Adrenal gland (tissue), 12 donors: ENCODE results near the gene SLC39A2. TPM values are rescaled to one million over a fixed set of nuclear protein-coding genes. Genes with fewer than 3 reads are reported as not detected.

Experiments used
- DNase-seq, 7 donors: peaks; one replicate each; pipeline ENCODE4 v3.0.0-alpha.2; 2019 to 2020
- H3K27ac ChIP-seq, 5 donors: fragments of 200-600 bp; sonication (generic) in 4 of 5; 1 replicate in 3 of 5; 2 replicates in 2 of 5; pipeline versions ENCODE4 v1.5.1 to v1.8.0; 2016 to 2020; ENCODE audit warnings: mild to moderate bottlenecking in 1 of 5
- H3K27me3 ChIP-seq: fragments of 200-600 bp; 2 replicates; pipeline ENCODE4 v1.8.0; 2021
- H3K36me3 ChIP-seq, 2 donors: fragments of 200-600 bp; replicated peaks in 1 of 2; 1 replicate in 1 of 2; 2 replicates in 1 of 2; pipeline versions ENCODE4 v1.5.1 to v1.8.0; 2018 to 2022
- H3K4me1 ChIP-seq, 2 donors: fragments of 200-600 bp; replicated peaks in 1 of 2; 1 replicate in 1 of 2; 2 replicates in 1 of 2; pipeline versions ENCODE4 v1.5.1 to v1.8.0; 2018 to 2021
- H3K4me3 ChIP-seq, 4 donors: fragments of 200-600 bp; sonication (generic) in 3 of 4; one replicate each; pipeline ENCODE4 v1.5.1; 2016 to 2018
- H3K9me3 ChIP-seq, 3 donors: fragments of 200-600 bp; sonication (generic) in 1 of 3; replicated peaks in 1 of 3; 1 replicate in 2 of 3; 2 replicates in 1 of 3; pipeline versions ENCODE4 v1.5.1 to v1.8.0; 2016 to 2021
- POLR2A ChIP-seq, 2 donors: fragments of 450-650 bp; IDR thresholded peaks; one replicate each; pipeline ENCODE4 v1.6.1; 2017; ENCODE audit warnings: antibody characterized with exemption in 2 of 2, mild to moderate bottlenecking in 2 of 2, moderate library complexity in 1 of 2
- WGBS, 4 donors: extraction: QIAGEN DNeasy Blood & Tissue Kit in 2 of 4; methylation state at CpG; one replicate each; pipeline versions ENCODE4 v1.1.5 to v1.1.7; 2013 to 2017; 5-methylcytosine and 5-hydroxymethylcytosine counted together
- intact Hi-C, 2 donors: fragments of 100-400 bp; cut with DNase I; formaldehyde crosslinking; loops; one replicate each; pipeline versions ENCODE4 v1.14.1 to v1.15.0; 2022 to 2023
- polyA plus RNA-seq, 3 donors: library from polyadenylated mRNA; stranded (reverse); fragments of 200-250 nt in 2 of 3; fragments of 350-450 nt in 1 of 3; fragmentation: Illumina TruSeq in 1 of 3; extraction: RNeasy Lipid Tissue Mini Kit (QIAGEN cat#74804) in 1 of 3; gene quantifications; one replicate each; pipeline ENCODE4 v1.2.3, GENCODE V29; 2013 to 2014
- total RNA-seq, 9 donors: library from RNA; depleted of rRNA in 4 of 9; stranded (reverse); fragments of >200 nt in 4 of 9; fragments of 120-200 nt in 1 of 9; fragmentation: NEBNext Ultra II Directional in 1 of 9; extraction: Animal tissue kit (Norgen Biotek cat#: 25700) in 1 of 9; gene quantifications; one replicate each; pipeline versions ENCODE4 v1.1.0 to v1.2.4, GENCODE V29; 2013 to 2023
- TF ChIP-seq, protein P1 (sequence below), 6 experiments: fragments of 450-650 bp in 4 of 6; fragments of 200-600 bp in 2 of 6; sonication (generic) in 1 of 6; IDR thresholded peaks; 1 replicate in 5 of 6; 2 replicates in 1 of 6; pipeline versions ENCODE4 v1.5.1 to v1.8.0; 2016 to 2021; ENCODE audit warnings: antibody characterized with exemption in 6 of 6, mild to moderate bottlenecking in 2 of 6, moderate library complexity in 1 of 6
- donor health status: healthy with polysubstance abuse.
- donor health status: Bipolar disorder and iron deficiency.
- donor health status: DM: yes; HTN: yes; CAD: no.
- donor health status: DM: no; HTN: no; CAD: no.
- donor health status: DM: no; HTN: no; CAD: no.
- donor health status: DM: yes; HTN: yes; CAD: no.

The SLC39A2 gene
- total and polyA plus RNA-seq, 12 donors, result 0.24 to 0.29 TPM; not detected in 10

DNA sequence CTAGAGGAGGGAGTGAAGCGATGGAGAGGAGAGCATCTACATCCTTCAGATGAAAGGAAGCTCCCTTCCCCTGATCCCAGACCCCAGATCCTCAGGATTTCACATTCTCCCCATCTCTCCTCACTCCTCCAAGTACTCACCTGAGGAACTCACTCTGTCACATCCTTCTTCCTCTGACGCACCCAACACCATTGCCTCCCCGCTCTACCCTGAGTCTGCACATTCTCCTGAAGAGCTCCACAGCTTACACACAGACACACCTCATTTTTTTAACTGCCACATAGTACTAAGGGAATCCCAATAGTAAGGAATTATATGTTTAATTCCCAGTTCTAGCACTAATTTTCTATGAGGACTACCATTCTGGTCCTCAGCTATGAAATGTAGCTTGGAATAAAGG is 25.6 kb upstream of the SLC39A2 start:
- H3K27ac ChIP-seq, result peak overlapping the region in 2 of 5 donors; percentile 84 to 94
- TF ChIP-seq, protein P1, sequence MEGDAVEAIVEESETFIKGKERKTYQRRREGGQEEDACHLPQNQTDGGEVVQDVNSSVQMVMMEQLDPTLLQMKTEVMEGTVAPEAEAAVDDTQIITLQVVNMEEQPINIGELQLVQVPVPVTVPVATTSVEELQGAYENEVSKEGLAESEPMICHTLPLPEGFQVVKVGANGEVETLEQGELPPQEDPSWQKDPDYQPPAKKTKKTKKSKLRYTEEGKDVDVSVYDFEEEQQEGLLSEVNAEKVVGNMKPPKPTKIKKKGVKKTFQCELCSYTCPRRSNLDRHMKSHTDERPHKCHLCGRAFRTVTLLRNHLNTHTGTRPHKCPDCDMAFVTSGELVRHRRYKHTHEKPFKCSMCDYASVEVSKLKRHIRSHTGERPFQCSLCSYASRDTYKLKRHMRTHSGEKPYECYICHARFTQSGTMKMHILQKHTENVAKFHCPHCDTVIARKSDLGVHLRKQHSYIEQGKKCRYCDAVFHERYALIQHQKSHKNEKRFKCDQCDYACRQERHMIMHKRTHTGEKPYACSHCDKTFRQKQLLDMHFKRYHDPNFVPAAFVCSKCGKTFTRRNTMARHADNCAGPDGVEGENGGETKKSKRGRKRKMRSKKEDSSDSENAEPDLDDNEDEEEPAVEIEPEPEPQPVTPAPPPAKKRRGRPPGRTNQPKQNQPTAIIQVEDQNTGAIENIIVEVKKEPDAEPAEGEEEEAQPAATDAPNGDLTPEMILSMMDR (IDR thresholded peaks at IDR 0.05), result no peak
- no peak for TF ChIP-seq POLR2A (IDR thresholded peaks at IDR 0.05)
- H3K4me3 ChIP-seq, result no peak overlapping the region
- intact Hi-C loops, result loop anchor here in 1 of 2 donors (5.0 kb wide), 1 partner anchor 116 kb away; no protein-coding TSS in a partner anchor
- no peak for DNase-seq
- WGBS, 4 donors, result 96 to 100% (median 98%) methylated on average over 3 of the region's 3 CpGs
- no peaks in the 10 kb centered on the region for H3K9me3 ChIP-seq
- no peaks in the 10 kb centered on the region for H3K36me3 ChIP-seq
- H3K4me1 ChIP-seq, result peaks cover 22 to 25% of the 10 kb centered on the region in 2 donors
- no peaks in the 10 kb centered on the region for H3K27me3 ChIP-seq

DNA sequence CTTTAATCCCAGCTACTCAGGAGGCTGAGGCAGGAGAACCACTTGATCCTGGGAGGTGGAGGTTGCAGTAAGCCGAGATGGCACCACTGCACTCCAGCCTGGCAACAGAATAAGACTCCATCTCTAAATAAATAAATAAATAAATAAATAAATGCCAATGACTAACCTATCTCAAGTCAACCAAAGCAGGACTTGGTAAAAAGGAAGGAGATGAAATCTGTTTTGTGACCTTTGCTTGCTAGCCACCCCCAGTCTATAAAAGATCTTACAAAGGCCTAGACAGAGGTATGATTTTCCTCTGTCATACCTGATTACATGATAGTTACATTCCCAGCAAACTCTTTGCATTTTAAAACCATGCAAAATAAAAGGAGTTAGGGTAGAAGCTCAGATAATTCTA is 22.8 kb upstream of the SLC39A2 start:
- no peak for DNase-seq
- Histone ChIP-seq H3K36me3 (no peaks in the 10 kb centered on the region), H3K27ac (peak overlapping the region in 1 of 5 donors; percentile 87), H3K9me3 (no peaks in the 10 kb centered on the region), H3K4me3 (no peak overlapping the region), H3K27me3 (no peaks in the 10 kb centered on the region), H3K4me1 (peaks cover 15 to 25% of the 10 kb centered on the region in 2 donors)
- TF ChIP-seq, protein P1 (IDR thresholded peaks at IDR 0.05), result no peak
- no peak for TF ChIP-seq POLR2A (IDR thresholded peaks at IDR 0.05)
- 95 to 100% (median 100%) methylated on average over 1 of the region's 1 CpG for WGBS, 4 donors
- intact Hi-C loops, result no loop called here

DNA sequence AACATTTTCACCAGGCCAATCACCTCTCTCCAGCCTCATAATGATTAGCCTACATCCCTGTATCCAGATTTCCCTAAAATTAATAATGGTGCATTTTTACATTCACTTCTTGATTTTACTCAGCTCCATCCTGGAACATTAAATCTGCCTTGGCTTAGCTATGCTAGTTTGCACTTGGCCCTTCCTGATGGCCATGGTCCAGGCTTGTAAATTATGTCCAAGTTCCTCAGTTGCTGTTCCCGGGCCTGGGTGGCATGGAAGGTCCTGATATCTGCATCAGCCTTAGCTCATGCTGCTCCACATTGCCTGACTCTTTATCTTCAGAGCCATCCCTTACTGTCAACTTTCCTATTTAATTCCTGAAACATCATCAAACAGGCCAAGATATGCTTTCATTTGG is 20.4 kb upstream of the SLC39A2 start:
- Histone ChIP-seq H3K4me1 (peaks cover 6 to 18% of the 10 kb centered on the region in 2 donors), H3K27me3 (no peaks in the 10 kb centered on the region), H3K9me3 (no peaks in the 10 kb centered on the region), H3K4me3 (no peak overlapping the region), H3K36me3 (no peaks in the 10 kb centered on the region), H3K27ac (no peak overlapping the region)
- intact Hi-C loops, result no loop called here
- no peak for TF ChIP-seq POLR2A (IDR thresholded peaks at IDR 0.05)
- TF ChIP-seq, protein P1 (IDR thresholded peaks at IDR 0.05), result no peak
- 23 to 40% (median 24%) methylated on average over 1 of the region's 1 CpG for WGBS, 4 donors
- DNase-seq, result no peak

DNA sequence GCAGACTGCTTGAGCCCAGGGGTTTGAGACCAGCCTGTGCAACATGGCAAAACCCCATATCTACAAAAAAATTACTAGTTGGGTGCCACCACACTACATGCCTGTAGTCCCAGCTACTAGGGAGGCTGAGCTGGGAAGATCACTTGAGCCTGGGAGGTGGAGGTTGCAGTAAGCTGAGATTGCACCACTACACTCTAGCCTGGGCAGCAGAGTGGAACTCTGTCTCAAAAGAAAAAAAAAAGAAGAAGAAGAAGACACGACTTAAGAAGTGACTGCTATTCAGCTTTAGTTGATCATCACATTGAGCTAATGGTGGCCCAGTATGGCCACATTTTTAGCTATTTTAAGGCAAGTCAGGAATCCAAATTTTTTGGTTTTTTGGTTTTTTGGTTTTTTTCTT is 18.2 kb upstream of the SLC39A2 start:
- H3K36me3 ChIP-seq, result no peaks in the 10 kb centered on the region
- TF ChIP-seq POLR2A (IDR thresholded peaks at IDR 0.05), result no peak
- TF ChIP-seq, protein P1 (IDR thresholded peaks at IDR 0.05), result no peak
- no peak overlapping the region for H3K27ac ChIP-seq
- intact Hi-C loops, result no loop called here
- no peaks in the 10 kb centered on the region for H3K9me3 ChIP-seq
- no peak overlapping the region for H3K4me3 ChIP-seq
- DNase-seq, result no peak
- H3K4me1 ChIP-seq, result peaks cover 0 to under 1% of the 10 kb centered on the region in 2 donors
- no peaks in the 10 kb centered on the region for H3K27me3 ChIP-seq
- WGBS, 4 donors, result 59 to 78% (median 62%) methylated on average over 1 of the region's 1 CpG
